ENCODE data around the gene OR8B3. TPM values are rescaled to one million over a fixed set of nuclear protein-coding genes. Genes with fewer than 3 reads are reported as not detected.
"Not testable (repeated sequence)": the region's sequence is repeated elsewhere in the genome, so short reads cannot be mapped to it uniquely, and the experiment has no call there.

OR8B3 gene
- total RNA-seq, 1 donor from 2014 or later = not detected

DNA sequence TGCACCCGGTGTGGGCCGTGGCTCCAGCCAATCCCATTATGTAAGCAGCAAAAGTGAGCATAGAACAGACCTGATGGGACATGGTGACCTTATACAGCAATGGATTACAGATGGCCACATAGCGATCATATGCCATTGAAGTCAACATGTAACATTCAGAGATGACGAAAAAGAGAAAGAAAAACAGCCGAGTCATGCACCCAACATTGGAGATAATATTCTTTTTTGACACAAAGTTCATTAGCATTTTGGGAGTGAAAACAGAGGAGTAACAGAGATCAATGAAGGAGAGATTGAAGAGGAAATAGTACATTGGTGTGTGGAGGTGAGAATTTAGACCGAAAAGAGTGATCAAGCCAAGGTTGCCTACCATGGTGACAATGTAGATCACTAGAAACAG is 16.0 kb downstream of the OR8B3 start:
- intact Hi-C loops (cut with DNase I); DNase-seq (ENCODE audit: missing footprints); ATAC-seq: not testable (repeated sequence)

DNA sequence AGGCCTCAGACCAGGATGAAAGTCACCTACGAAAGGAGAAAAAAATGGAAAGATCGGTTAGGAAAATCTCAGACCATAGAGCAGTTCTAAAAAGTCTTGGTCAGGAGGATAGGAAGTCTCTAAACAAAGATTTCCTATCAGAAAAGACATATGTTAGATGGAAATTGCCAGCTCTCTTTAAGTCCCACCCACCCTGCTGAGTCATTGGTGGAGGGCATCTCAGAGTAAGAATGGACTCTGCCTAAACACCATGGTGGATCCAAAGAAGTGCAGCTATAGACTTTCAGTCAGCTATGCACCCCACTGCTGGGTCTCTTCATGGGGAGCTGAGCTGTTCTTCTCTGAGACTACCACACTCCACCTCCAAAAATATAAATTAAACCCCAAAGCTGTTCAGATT is 18.2 kb downstream of the OR8B3 start:
- intact Hi-C loops (cut with DNase I) = no loop called here
- ATAC-seq (no peak), DNase-seq (ENCODE audit: missing footprints) (no peak)

- DNase-seq (ENCODE audit: missing footprints) (no peak), ATAC-seq (no peak)
- intact Hi-C loops (cut with DNase I) = no loop called here
Observed at GRCh38 chr11:124376280-124376679, 22.5 kb downstream of the OR8B3 start.

DNA sequence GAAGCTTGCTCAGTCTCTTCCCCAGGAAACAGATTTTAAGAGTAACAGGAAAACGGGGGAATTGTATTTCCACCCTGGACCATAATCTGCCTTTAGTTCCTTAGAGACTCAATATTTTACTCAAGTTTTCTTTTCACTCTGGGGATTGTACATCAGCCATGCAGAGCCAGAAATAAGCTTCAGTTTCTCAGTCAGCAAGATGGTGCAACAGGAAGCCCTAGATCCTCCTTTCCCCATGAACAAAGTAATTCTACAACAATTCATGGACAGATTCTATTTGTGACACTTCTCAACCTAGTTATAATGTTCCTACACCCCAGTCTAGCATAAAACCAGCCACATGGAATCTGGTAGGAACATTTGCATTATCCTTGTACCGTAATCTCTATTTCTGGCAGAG is 39.3 kb downstream of the OR8B3 start:
- intact Hi-C loops (cut with DNase I) = no loop called here
- no peak for DNase-seq (ENCODE audit: missing footprints)
- ATAC-seq = no peak

DNA sequence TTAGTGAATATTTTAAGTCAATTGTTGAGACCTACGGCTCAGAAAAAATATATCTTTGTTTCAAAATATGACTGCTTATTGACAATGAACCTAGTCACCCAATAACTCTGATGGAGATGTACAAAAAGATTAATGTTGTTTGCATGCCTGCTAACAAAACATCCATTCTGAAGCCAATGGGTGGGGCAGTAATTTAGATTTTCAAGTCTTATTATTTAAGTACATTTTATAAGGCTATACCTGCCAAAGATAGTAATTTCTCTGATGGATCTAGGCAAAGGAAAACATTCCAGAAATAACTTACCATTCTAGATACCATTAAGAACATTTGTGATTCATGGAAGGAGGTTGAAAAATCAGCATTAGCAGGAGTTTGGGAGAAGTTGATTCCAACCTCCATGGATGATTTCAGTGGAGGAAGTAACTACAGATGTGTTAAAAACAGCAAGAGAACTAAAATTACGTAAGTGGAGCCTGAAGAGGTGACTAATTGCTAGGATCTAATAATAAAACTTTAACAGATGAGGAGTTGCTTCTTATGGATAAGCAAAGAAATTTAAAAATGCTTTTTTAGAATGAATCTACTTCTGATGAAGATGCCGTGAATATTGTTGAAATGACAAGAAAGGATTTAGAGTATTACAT is 52.4 kb downstream of the OR8B3 start:
- DNase-seq (ENCODE audit: missing footprints) (no peak), ATAC-seq (no peak)
- intact Hi-C loops (cut with DNase I) = no loop called here

Other genes with a start within 250 kb of the OR8B3 start
- gene OR10D3, start 215.7 kb downstream of the OR8B3 start, total RNA-seq = not detected
- not detected for gene OR8G1, start 157.9 kb downstream of the OR8B3 start, total RNA-seq
- not detected for gene OR8G5, start 142.6 kb downstream of the OR8B3 start, total RNA-seq
- not detected for gene OR8D1, start 85.1 kb downstream of the OR8B3 start, total RNA-seq
- not detected for gene OR8D2, start 78.8 kb downstream of the OR8B3 start, total RNA-seq
- not detected for gene OR8B2, start 14.5 kb downstream of the OR8B3 start, total RNA-seq
- gene OR8B4, start 25.8 kb upstream of the OR8B3 start, total RNA-seq = not detected
- gene OR8B8, start 46.7 kb upstream of the OR8B3 start, total RNA-seq = not detected
- not detected for gene OR8B12, start 144.6 kb upstream of the OR8B3 start, total RNA-seq
- gene OR8A1, start 171.0 kb upstream of the OR8B3 start, total RNA-seq = not detected
- gene PANX3, start 212.4 kb upstream of the OR8B3 start, total RNA-seq = not detected
- gene TBRG1, start 223.8 kb upstream of the OR8B3 start, total RNA-seq = 21.0 TPM